Measurements from ENCODE around the gene SIX2.

DNA sequence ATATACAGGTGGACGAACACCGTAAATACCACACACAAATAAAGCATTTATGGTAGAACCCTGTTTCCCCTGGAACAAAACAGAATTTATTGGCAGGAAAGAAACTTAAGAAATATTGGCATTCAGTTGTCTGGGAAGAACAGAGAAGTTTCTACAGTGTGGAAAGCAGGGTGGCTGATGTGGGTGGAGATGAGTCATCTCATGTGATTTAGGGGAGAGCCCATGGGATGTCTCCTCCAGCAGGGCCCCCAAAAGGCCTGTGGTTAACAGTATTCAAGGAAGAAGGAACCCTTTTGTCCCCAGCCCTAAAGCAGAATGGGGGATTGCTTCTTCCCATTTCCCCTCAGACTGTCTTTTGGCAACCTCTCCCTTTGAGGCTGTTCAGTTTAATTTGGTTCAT is 43.6 kb downstream of the SIX2 start:
- TF ChIP-seq, protein P1, sequence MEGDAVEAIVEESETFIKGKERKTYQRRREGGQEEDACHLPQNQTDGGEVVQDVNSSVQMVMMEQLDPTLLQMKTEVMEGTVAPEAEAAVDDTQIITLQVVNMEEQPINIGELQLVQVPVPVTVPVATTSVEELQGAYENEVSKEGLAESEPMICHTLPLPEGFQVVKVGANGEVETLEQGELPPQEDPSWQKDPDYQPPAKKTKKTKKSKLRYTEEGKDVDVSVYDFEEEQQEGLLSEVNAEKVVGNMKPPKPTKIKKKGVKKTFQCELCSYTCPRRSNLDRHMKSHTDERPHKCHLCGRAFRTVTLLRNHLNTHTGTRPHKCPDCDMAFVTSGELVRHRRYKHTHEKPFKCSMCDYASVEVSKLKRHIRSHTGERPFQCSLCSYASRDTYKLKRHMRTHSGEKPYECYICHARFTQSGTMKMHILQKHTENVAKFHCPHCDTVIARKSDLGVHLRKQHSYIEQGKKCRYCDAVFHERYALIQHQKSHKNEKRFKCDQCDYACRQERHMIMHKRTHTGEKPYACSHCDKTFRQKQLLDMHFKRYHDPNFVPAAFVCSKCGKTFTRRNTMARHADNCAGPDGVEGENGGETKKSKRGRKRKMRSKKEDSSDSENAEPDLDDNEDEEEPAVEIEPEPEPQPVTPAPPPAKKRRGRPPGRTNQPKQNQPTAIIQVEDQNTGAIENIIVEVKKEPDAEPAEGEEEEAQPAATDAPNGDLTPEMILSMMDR (IDR thresholded peaks at IDR 0.05): no peak
- TF ChIP-seq POLR2A (IDR thresholded peaks at IDR 0.05): no peak

Measured in vagina (tissue), 2 donors.